ENCODE data around the gene TKT.

Gene TKT

DNA sequence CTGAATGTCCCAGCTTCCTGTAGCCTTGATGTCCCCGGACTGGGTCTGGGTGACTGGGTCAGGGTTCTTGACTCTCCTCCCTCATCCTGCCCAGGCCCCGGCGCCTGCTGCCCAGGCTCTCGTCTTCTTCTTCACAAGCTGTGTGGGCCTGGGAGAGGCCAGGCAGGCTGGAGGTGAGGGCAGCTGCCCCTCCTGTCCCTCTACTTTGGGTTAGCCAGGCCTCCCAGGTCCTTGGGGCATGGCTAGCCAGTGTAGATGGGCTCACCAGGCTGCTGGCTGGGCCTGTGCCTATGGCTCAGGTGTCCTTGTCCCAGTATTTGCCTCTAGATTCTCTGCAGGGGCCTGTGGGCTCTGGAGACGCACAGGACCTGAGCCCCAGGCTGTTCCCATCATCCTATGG, 31.8 kb downstream of the TKT start:
- no peak for DNase-seq

- DNase-seq = no peak
Observed at GRCh38 chr3:53223541-53223966, 32.3 kb downstream of the TKT start.

DNA sequence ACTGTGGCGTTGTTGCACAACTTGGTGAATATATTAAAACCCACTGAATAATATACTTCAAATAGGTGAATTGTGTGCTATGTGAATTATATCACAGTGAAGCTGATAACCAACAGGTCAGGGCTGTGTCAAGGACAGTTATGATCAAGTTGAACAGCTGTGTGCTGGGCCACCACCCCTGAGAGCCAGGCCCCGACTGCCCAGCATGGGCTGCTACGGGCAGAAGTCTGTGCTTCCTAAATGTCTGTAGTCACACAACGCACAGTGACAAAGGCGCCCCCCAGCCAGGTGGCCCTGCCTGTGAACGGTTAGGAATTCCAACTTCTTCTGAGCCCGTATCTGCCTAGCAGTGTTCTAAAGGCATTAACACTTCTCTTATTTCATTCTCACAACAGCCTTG, 32.8 kb downstream of the TKT start:
- DNase-seq = no peak

DNA sequence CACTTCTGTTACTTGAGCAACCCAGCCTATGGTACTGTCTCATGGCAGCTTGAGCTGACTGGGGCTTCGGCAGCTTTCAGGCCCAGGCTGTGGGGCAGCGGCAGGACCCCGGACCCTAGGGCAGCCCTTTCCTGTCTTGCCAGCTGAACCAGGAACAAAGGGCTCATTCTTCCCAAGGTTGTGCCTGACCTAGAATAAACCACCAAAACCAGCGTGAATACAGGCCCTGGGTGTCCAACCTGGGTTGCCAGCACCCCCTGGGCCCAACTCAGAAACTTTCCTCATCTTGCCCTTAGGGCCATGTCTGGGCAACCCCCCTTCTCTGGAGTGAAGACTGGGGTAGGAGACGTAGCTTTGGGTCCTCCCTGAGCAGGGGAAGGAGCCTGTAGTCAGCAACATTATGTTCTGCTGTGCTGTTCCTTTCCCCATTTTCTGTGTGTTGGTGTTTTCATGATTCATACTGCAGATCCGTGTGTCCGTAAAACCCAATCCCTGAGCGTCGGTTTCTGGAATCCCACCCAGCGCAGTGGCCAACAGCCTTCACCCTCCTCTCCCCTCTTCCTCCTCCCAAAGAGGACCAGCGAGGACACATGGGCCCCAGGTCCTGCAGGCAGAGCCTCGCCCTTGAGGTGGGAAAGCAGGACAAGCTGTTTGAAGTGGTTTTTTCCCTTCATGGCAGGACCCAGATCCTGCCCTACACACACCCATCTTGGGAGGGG, 33.5 kb downstream of the TKT start:
- no peak for DNase-seq

DNA sequence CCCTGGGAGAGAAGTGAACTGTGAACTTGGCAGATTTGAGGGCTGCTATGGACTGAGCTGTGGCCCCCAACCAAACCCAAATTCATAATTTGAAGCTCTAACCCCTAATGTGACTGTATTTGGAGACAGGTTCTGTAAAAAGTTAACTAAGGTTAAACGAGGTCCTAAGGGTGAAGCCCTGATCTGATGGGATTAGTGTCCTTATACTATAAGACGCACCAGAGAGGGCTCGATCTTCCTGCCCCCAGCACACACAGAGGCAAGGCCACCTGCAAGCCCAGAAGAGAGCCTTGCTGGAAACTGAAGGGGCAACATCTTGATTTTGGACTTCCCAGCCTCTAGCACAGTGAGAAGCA, 34.0 kb downstream of the TKT start:
- no peak for DNase-seq

DNA sequence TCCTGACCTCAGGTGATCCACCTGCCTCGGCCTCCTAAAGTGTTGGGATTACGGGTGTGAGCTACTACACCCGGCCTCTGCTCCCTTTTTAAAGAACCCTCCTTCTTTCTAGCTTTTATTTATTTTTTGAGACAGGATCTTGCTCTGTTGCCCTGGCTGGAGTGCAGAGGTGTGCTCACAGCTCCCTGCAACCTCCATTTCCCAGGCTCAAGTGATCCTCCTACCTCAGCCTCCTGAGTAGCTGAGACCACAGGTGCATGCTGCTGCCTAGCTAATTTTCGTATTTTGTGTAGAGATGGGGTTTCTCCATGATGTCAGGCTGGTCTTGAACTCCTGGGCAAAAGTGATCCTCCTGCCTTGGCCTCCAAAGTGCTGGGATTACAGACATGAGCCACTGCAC, 34.5 kb downstream of the TKT start:
- no peak for DNase-seq

GRCh38 chr3:53219895-53220483, 35.8 kb downstream of the TKT start:
- peak; percentile 69 to 77 for DNase-seq

DNA sequence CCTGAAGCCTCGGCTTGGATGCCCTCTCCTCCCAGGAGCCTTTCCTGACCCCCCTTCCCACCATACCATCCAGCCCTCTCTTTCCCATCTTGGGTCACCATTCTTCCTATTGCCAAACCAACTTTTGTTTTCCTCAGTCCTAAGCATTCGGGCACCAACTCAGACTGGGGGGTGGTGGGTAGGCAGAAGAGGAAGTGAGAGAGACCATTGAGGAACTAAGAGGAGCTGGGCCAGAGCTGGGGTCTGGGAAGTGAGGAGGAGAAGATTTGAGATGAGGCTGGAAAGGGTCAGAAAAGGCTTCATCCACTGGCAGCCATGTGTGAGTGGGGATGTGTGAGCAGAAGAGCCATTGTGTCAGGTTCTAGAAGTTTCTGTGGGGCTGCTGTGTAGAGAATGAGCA, 37.7 kb downstream of the TKT start:
- DNase-seq = no peak

DNA sequence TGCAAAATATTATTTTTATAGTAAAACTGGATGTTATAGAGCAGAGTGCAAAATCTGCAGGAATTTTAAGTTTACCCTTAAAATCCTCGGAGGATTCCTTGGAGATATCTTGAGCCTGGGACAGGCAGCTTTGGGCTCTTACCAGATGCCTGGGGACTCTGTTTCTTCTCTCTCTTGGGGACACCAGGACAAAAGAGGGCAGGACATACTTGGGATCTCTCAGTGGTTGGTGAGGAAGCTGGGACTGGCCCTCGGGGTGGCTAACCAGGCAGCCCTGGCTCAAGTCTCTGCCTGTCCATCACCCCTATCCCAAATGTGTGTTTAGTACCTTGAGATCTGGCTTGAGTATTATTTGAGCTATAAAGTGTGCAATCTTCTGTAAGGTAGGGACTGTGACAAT, 38.6 kb downstream of the TKT start:
- no peak for DNase-seq

- DNase-seq = no peak
Observed at GRCh38 chr3:53216723-53217122, 39.1 kb downstream of the TKT start.

- no peak for DNase-seq
Observed at GRCh38 chr3:53215816-53216215, 40.0 kb downstream of the TKT start.

- DNase-seq = no peak
Observed at GRCh38 chr3:53213276-53213675, 42.5 kb downstream of the TKT start.

DNA sequence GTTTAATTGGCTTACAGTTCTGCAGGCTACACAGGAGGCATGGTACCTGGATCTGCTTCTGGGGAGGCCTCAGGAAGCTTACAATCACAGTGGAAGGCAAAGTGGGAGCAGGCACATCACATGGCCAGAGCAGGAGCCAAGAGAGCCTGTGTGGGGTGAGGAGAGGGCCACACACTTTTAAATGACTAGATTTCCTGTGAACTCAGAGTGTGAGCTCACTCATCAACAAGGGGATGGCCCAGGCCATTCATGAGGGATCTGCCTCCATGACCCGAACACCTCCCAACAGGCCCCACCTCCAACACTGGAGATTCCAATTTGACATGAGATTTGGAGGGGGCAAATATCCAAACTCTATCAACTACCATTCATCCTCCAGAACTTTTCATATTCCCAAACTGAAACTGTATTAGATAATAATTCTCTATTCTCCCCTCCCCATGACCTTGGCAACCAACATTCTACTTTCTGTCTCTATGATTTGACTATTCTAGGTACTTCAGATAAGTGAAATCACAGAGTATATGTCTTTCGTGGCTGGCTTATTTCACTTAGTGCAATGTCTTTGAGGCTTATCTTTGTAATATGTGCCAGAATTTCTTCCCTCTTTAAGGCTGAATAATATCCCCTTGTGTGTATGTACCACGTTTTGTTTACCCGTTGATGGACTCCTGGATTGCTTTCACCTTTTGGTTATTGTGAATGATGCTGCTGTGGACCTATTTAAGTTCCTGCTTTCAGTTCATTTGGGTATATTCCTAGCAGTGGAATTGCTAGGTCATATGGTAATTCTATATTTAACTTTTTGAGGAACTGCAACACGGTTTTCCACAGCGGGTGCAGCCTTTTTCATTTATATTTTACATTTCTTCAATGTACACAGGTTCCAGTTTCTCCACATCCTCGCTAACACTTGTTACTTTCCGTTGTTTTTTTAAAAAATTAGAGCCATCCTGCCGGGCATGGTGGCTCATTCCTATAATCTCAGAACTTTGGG, 43.8 kb downstream of the TKT start:
- DNase-seq = no peak

DNA sequence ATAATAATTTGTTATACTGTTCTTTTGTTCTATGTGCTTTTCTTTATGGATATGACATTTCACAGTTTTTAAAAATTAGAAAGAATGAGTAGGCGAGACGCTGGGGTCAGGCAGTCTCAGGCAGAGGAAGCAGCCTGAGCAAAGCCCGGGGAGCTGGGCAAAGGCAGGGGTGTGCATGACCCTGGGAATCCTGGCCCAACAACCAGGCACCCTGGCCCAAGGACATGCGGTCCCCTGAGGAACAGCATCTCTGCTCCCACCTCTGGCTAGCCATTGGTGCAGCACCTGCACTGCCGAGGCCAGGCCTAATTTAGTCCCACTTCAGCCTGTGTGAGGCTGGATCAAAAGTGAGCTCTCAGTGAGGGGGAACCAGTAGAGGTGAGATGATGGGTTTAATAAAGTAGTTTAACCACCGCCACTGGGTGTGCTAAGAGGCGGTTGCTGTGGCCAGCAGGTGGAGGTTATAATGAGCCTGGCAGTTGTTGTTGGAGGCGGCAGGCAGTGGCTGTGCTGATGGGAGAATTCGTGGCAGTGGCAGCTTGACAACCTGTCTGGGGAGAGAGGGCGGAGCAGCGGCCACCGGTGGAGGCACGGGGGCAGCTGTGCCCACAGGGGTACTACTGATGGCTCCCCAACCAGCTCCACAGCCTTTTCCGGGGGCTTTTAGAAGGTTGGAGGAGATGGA, 53.3 kb downstream of the TKT start:
- no peak for DNase-seq

DNA sequence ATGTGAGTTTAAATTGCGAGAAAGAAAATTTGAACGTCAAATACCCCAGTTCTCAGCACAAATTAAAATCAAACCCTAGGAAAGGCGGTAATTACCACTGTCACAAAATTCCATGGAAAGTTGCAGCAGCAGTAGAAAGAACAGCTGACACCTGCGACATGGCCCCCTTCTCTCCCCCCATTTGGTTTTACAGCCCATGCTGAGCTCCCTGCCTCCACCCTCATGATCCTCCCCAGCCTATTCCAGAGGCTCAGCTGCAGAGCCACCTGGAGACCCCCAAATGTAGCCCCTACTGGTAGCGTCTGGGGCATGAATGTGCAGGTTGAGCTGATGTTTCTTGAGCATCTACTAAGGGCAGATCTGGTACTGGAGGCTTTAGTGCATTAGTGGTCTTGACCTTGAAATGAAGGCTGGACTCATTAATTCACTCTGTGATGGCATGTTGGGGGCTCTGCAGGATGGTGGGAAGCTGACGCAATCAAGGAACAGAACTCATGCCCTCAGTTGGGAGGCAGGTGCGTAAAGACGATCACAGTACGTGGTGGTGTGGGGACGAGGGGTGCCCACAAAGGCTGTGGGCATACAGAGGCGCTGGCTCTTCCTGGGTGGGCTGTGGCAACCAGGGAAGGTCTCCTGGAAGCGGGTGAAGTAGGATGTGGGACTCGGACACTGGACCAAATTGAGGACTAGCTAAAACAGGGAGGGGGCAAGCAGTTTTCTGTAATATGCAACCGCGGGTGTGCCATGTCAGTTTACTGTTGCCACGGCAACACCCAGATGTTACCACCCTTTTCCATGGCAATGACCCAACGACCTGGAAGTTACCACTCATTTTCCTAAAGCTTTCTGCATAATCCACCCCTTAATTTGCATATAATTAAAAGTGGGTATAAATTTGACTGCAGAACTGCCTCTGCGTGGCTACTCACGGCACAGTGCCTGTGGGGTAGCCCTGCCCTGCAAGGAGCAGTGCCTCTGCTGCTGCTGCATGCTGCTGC, 55.0 kb downstream of the TKT start:
- no peak for DNase-seq

DNA sequence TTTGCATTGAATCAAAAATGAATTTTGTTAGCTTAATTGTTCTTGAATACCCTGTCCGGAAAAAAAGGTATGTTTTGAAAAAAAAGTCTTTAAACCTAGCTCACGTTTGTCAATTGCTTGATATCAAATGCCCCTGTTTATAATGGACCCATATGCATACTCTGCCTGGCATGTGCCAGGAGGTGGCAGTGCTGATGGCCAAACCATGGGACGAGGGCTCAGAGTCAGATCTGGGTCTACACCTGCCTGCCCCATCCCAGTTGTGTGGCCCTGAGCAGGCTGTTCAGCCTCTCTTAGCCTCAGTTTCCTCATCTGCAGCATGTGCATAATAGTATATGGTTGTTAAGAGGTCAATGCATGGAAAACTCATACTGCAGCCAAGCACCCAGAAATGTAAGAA, 56.0 kb downstream of the TKT start:
- DNase-seq = no peak

DNA sequence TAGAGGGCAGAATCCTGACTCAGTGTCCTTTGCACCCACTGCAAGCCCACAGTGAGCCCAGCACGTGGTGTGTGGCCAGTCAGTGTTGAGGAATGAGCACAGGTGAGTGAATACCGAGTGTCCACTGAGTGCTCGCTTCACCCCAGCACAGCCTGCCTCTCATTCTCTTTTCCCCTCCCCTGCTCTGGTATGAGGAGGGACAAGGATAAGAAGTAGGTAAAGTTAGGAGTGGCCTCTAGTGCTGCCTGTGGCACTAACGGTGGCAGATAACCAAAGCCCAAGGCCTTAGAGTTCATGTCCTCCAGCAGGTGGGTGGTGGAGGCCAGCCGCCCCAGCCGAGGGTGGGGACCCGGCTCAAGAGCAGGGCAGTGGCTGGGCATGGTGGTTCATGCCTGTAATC, 56.8 kb downstream of the TKT start:
- no peak for DNase-seq

GRCh38 chr3:53198256-53198977, 57.4 kb downstream of the TKT start:
- no peak for DNase-seq

DNA sequence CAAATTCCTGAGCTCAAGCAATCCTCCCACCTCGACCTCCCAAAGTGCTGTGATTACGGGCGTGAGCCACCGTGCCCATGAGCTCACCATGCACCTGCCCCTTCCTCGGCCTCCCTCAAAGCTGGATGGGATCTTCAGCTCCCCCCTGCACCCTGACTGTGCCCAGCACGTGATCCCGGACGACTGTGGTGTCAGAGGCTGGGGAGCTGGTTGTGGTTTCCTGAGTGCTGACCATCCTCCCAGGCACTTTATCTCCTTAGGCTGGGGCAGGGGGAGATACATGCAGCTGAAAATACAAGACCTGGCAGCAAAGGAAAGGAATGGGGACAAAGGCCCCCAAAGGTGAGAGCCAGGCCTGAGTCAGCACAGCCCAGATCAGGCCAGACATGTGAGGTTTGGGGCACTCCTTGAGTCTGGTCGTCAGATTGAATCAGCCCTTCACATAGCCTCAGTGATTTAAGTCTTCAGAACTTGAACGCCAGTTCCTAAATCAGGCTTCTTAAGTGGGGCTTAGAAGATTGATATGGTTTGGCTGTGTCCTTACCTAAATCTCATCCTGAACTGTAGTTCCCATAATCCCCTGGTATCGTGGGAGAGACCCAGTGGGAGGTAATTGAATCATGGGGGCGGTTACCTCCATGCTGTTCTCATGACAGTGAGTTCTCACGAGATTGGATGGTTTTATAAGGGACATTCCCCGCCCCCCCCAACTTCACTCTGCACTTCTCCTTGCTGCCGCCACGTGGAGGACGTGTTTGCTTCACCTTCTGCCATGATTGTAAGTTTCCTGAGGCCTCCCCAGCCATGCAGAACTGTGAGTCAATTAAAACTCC, 59.0 kb downstream of the TKT start:
- peak; percentile 55 to 64 for DNase-seq
